Measurements from ENCODE around the gene STK32B. TPM values are rescaled to one million over a fixed set of nuclear protein-coding genes. Genes with fewer than 3 reads are reported as not detected.

STK32B gene
- total and polyA plus RNA-seq, 2 experiments from 2014 or later, result 0.71 to 2.3 TPM

GRCh38 chr4:5211282-5211839 is 160.1 kb downstream of the STK32B start:
- H3K27ac Mint-ChIP-seq, result no peak overlapping the region; the same call in 1 of the 2 replicates
- no peak overlapping the region for H3K27ac ChIP-seq (ENCODE audit: low read depth)
- H3K4me2 ChIP-seq, result no peak overlapping the region
- no peak for DNase-seq (ENCODE audit: low spot score)
- no peak overlapping the region for H3K4me3 Mint-ChIP-seq
- peaks cover 9% of the 10 kb centered on the region; the same call in 1 of the 2 replicates for H3K9me2 ChIP-seq (ENCODE audit: insufficient read depth)
- no peak overlapping the region for H3K4me3 ChIP-seq
- no peak overlapping the region for H2AFZ ChIP-seq
- no peaks in the 10 kb centered on the region for H3K9me3 Mint-ChIP-seq
- H3F3A ChIP-seq (replicated peaks; ENCODE audit: low read depth), result no peaks in the 10 kb centered on the region
- no peaks in the 10 kb centered on the region for H4K20me1 ChIP-seq (replicated peaks; ENCODE audit: insufficient read depth)
- no peak for TF ChIP-seq EZH2phosphoT487 (IDR thresholded peaks at IDR 0.05; ENCODE audit: unreplicated experiment)
- no peaks in the 10 kb centered on the region for H3K79me2 ChIP-seq (replicated peaks; ENCODE audit: insufficient read depth)
- peaks cover 12% of the 10 kb centered on the region; the same call in 2 of the 3 replicates for H3K4me1 Mint-ChIP-seq
- no peaks in the 10 kb centered on the region for H3K36me3 ChIP-seq (ENCODE audit: insufficient read depth)
- H3K36me3 Mint-ChIP-seq (ENCODE audit: low read depth), result no peaks in the 10 kb centered on the region
- H3K27me3 ChIP-seq (ENCODE audit: insufficient read depth), result no peaks in the 10 kb centered on the region
- H3K27me3 Mint-ChIP-seq (ENCODE audit: insufficient read depth, low read depth, poor library complexity), result peaks cover 8% of the 10 kb centered on the region
- H3K4me1 ChIP-seq (ENCODE audit: insufficient read depth), result no peaks in the 10 kb centered on the region
- no peak for ATAC-seq

- H3K4me1 ChIP-seq (ENCODE audit: insufficient read depth), result no peaks in the 10 kb centered on the region
- no peaks in the 10 kb centered on the region for H3K27me3 ChIP-seq (ENCODE audit: insufficient read depth)
- H3K36me3 ChIP-seq (ENCODE audit: insufficient read depth), result no peaks in the 10 kb centered on the region
- H3F3A ChIP-seq (replicated peaks; ENCODE audit: low read depth), result no peaks in the 10 kb centered on the region
- no peaks in the 10 kb centered on the region for H3K79me2 ChIP-seq (replicated peaks; ENCODE audit: insufficient read depth)
- H3K36me3 Mint-ChIP-seq (ENCODE audit: low read depth), result no peaks in the 10 kb centered on the region
- H3K4me3 Mint-ChIP-seq, result no peak overlapping the region
- H2AFZ ChIP-seq, result no peak overlapping the region
- TF ChIP-seq EZH2 (IDR thresholded peaks at IDR 0.05; ENCODE audit: low read depth, unreplicated experiment) (no peak), EZH2phosphoT487 (IDR thresholded peaks at IDR 0.05; ENCODE audit: unreplicated experiment) (no peak), REST (IDR thresholded peaks at IDR 0.05; ENCODE audit: unreplicated experiment) (no peak), CTCF (conservative IDR thresholded peaks at IDR 0.05; ENCODE audit: low read depth in 2 of 2) (no peak), JUNB (IDR thresholded peaks at IDR 0.05; ENCODE audit: unreplicated experiment) (no peak), ETS1 (IDR thresholded peaks at IDR 0.05) (no peak)
- H3K27ac Mint-ChIP-seq, result no peak overlapping the region
- H3K4me3 ChIP-seq, result no peak overlapping the region
- H3K9me3 Mint-ChIP-seq, result no peaks in the 10 kb centered on the region
- peaks cover 3% of the 10 kb centered on the region for H3K9me2 ChIP-seq (ENCODE audit: insufficient read depth)
- peaks cover 8% of the 10 kb centered on the region for H3K27me3 Mint-ChIP-seq (ENCODE audit: insufficient read depth, low read depth, poor library complexity)
- ATAC-seq, result no peak
- H3K4me1 Mint-ChIP-seq, result peaks cover 17% of the 10 kb centered on the region
- no peaks in the 10 kb centered on the region for H4K20me1 ChIP-seq (replicated peaks; ENCODE audit: insufficient read depth)
- H3K4me2 ChIP-seq, result no peak overlapping the region
- no peak overlapping the region for H3K27ac ChIP-seq (ENCODE audit: low read depth)
- no peak for DNase-seq (ENCODE audit: low spot score)
Observed at GRCh38 chr4:5212255-5213013, 161.2 kb downstream of the STK32B start.
